WI38 (cell line): ENCODE data around the gene DYRK3.

Experiments used
- H3K4me3 ChIP-seq: 2 replicates; pipeline ENCODE4 v1.5.1; 2011; ENCODE audit warnings: low read depth, mild to moderate bottlenecking, control low read depth, low read length
- TF ChIP-seq, protein P1 (sequence below): IDR thresholded peaks from 2 replicates; pipeline ENCODE4 v1.5.1; 2012; ENCODE audit warnings: low read depth, mild to moderate bottlenecking, control low read depth, low read length

The DYRK3 gene

DNA sequence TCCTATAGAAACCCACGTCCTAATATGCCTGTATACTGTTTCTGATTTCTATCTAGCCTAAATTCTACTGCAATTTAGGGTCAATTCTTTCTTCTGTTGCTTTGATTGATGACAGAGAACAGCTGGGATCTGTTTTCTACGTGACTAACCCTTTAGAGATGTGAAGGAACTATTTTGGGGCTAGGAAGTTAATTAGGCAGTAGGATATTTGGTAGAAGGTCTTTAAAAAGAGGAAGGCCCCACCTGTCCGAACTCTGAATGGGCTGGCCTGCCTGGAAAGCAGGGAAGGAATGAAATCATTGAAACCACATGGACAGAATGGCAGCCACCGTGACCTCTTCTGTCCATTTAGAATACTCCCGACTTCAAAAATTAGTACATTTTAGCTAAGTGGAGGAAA is 44.1 kb upstream of the DYRK3 start:
- no peak overlapping the region for H3K4me3 ChIP-seq
- TF ChIP-seq, protein P1, sequence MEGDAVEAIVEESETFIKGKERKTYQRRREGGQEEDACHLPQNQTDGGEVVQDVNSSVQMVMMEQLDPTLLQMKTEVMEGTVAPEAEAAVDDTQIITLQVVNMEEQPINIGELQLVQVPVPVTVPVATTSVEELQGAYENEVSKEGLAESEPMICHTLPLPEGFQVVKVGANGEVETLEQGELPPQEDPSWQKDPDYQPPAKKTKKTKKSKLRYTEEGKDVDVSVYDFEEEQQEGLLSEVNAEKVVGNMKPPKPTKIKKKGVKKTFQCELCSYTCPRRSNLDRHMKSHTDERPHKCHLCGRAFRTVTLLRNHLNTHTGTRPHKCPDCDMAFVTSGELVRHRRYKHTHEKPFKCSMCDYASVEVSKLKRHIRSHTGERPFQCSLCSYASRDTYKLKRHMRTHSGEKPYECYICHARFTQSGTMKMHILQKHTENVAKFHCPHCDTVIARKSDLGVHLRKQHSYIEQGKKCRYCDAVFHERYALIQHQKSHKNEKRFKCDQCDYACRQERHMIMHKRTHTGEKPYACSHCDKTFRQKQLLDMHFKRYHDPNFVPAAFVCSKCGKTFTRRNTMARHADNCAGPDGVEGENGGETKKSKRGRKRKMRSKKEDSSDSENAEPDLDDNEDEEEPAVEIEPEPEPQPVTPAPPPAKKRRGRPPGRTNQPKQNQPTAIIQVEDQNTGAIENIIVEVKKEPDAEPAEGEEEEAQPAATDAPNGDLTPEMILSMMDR, result no peak

DNA sequence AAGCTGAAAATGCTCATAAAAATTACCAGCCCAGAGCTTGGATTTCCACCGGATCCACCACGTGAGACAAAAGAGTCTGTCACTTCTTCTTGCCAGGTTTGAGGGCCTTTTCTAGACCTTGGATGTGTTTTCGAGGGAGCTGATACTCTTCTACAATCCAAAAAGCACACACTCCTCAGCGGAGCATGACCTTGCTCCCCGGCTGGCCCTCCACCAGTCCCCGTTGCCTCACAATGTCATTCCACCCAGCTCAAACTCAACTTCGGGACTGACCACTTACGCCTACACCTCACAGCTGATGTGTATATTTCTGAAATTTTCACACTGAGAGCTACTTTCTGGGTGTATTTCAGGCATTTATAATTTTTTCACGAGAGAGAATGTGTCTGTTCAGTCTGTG is 43.6 kb upstream of the DYRK3 start:
- no peak overlapping the region for H3K4me3 ChIP-seq
- TF ChIP-seq, protein P1, result no peak

DNA sequence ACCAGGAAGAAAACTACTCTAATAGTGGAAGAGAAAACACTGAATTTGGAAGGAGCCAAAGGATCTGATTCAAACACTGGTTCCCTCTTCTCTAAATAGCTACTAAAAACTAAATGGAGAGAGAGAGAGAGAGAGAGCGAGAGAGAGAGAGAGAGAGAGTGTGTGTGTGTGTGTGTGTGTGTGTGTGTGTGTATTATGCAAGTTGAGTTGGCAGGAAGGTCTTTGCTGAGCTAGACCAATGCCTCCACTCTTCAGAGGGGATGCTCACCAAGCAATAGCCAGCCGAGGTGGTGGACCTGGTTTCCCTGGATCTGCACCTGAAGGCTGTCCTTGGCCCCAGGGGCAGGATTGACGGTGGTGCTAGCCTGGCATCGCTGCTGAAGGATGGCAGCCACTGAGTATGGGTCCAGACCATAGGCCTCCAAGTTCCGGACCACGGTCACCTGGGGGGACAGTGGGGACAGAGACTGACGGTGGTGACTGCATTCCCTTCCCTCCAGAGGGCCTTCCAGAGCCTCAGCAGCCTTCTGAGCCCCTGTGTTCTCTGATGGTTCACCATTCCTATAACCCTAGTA is 41.9 kb upstream of the DYRK3 start:
- TF ChIP-seq, protein P1, result no peak
- no peak overlapping the region for H3K4me3 ChIP-seq

- no peak overlapping the region for H3K4me3 ChIP-seq
- TF ChIP-seq, protein P1, result no peak
Measured at GRCh38 chr1:206595581-206596318, 39.6 kb upstream of the DYRK3 start.

DNA sequence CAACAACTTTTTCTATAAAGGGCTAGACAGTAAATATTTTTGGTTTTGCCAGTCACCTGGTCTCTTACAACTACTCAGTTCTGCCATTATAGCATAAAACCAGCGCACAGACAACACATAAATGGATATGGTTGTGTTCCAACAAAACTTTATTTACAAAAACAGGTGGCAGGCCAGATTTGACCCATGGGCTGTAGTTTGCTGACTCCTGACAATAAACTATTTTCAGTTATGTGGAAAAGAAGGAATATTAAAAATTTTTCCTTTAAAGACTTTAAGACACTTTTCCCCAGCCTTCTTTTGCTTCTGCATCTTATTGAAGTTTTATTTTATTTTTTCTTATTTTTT is 39.0 kb upstream of the DYRK3 start:
- TF ChIP-seq, protein P1, result no peak

GRCh38 chr1:206600527-206600926 is 34.8 kb upstream of the DYRK3 start:
- no peak overlapping the region for H3K4me3 ChIP-seq
- TF ChIP-seq, protein P1, result no peak

More for the DNA sequence above, 39.0 kb upstream of the DYRK3 start:
- H3K4me3 ChIP-seq, result no peak overlapping the region

- TF ChIP-seq, protein P1, result no peak
Measured at GRCh38 chr1:206604861-206605260, 30.5 kb upstream of the DYRK3 start.

More at GRCh38 chr1:206604861-206605260, 30.5 kb upstream of the DYRK3 start:
- no peak overlapping the region for H3K4me3 ChIP-seq
